AG09319 (cell line): ENCODE results near the gene SPOCD1.
A peak's percentile ranks its signal among the peaks of the same experiment; 100 is the strongest.

Experiments
- DNase-seq: peaks from one replicate; pipeline ENCODE4 v3.0.0-alpha.2; 2010; ENCODE audit warnings: low read depth; ENCODE audit errors: extremely low read depth
- CTCF ChIP-seq: IDR thresholded peaks from 2 replicates; pipeline ENCODE4 v1.5.1; 2011; ENCODE audit warnings: low read depth, mild to moderate bottlenecking, inconsistent platforms, low read length, moderate library complexity

The SPOCD1 gene

DNA sequence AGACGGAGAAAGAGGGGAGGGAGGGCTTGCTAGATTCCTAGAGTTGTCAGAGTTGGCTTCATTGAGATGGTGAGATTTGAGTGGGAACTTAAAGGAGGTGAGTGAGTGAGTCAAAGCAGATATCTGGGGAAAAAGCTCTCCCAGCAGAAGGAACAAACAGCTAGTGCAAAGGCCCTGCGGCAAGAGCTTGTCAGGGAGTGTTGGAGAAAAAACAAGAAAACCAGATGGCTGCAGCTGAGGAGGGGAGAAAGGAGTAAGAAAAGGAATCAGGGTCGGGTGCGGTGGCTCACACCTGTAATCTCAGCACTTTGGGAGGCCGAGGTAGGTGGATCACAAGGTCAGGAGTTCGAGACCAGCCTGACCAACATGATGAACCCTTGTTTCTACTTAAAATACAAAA is 40.3 kb upstream of the SPOCD1 start:
- no peak for DNase-seq
- no peak for TF ChIP-seq CTCF

DNA sequence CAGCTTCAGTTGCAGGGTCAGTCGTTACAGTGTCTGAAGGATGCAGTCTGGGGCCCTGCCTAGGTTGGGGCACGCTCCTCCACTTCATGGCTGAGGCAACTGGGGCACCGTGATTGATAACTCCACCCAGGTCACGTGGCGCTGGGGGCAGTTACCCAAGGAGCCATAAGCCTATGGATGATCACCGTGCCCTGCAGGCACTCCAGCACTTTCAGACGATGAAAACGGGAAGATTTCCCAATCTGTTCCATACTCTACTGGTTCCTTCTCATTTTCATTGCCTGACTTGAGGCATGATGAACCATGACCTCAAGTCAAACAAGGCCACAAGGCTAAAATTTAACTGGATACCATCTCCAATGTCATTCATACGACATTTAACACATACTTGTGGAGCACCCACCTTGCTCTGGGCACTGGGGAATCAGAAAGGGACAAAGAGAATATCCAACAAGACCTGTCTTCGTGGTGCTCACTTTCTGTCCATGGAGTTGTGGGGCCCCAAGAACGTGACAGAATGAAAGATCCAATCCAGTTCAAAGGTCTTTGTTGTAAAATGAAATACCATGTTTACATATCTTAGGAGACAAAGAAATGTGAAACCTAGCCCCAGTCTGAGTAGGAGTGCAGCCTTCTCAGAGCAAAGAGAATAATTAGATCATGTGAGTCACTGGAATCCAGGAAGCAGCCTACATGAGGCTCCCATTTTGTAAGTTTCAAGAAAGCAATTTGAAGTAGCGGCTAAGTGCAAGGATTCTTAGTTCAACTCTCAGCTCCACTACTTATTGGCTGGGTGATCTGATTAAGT is 39.4 kb upstream of the SPOCD1 start:
- no peak for TF ChIP-seq CTCF
- no peak for DNase-seq

- no peak for DNase-seq
- TF ChIP-seq CTCF, result no peak
These were observed 33.8 kb upstream of the SPOCD1 start for GRCh38 chr1:31849653-31850052.

DNA sequence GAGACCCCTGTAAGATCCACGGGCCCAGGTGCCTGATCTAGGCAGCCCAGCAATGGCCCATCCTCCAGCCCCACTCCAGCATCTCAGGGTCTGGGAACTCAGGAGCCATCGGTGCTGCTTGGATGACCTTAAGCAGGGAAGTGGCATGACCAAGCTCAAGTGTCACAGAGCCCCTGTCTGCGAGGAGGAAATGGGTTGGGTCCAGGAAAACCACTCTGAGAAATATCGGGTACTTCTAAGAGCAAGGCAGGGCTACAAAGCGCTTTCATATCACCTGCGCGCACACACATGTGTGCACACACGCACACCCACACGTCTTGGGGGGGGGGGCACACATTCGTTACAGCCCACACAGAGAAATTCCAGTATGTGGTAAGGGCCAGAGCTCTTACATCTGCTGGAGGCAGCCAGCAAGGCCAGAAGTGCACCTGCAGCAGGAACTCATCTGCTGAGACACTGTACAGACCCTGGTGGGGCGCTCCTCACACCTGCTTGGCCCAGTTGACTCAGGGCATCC is 32.6 kb upstream of the SPOCD1 start:
- no peak for DNase-seq
- no peak for TF ChIP-seq CTCF

- no peak for TF ChIP-seq CTCF
- no peak for DNase-seq
These were observed 30.7 kb upstream of the SPOCD1 start for GRCh38 chr1:31846484-31846883.

DNA sequence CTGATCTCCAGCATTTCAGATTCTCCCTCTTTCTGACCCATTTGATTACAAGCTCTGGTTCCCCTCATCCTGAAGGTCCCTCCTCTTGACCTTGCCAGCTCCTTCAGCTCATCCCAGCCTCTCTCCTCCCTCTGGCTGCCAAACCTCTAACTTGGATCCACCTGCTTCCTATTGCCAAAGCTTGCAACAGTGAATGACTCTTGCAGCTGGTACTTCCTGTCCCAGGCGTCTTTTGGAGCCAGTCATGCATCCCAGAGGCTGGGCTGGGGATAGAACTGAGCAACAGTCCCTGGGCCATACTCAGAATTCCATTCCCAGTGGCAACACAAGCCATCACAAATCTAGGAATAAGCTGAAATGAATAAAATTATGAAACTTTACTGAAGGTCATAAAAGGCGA is 27.7 kb upstream of the SPOCD1 start:
- DNase-seq, result peak; percentile 61
- no peak for TF ChIP-seq CTCF

DNA sequence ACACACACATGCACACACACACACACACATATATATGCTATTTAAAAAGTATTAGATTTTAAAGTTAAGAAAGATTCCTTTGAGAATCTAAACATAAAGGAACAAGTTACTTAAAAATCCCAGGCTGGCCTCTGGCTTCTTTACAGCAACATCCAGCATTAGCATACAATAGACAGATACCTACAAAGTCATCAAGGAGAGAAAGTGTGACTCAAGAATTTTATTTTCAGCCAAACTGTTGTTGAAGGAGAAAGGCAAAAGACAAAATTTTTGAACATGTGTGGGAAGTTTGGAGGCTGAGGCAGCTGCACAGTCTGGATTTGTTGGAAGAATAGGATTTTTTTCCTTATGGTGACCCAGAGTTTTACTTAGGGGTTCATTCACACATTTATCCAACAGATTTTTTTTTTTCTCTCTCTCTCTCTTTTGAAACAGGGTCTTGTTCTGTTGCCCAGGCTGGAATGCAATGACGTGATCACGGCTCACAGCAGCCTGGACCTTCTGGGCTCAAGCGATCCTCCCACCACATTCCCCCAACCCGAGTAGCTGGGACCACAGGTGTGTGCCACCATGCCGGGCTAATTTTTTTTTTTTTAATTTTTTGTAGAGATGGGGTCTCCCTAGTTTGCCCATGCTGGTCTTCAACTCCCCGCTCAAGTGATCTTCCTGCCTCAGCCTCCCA is 24.0 kb upstream of the SPOCD1 start:
- DNase-seq, result no peak
- TF ChIP-seq CTCF, result no peak
